Measurements from ENCODE around the gene SYT13. TPM values are rescaled to one million over a fixed set of nuclear protein-coding genes. Genes with fewer than 3 reads are reported as not detected.

Gene SYT13, protein sequence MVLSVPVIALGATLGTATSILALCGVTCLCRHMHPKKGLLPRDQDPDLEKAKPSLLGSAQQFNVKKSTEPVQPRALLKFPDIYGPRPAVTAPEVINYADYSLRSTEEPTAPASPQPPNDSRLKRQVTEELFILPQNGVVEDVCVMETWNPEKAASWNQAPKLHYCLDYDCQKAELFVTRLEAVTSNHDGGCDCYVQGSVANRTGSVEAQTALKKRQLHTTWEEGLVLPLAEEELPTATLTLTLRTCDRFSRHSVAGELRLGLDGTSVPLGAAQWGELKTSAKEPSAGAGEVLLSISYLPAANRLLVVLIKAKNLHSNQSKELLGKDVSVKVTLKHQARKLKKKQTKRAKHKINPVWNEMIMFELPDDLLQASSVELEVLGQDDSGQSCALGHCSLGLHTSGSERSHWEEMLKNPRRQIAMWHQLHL
- not detected in 2 replicates for total RNA-seq

DNA sequence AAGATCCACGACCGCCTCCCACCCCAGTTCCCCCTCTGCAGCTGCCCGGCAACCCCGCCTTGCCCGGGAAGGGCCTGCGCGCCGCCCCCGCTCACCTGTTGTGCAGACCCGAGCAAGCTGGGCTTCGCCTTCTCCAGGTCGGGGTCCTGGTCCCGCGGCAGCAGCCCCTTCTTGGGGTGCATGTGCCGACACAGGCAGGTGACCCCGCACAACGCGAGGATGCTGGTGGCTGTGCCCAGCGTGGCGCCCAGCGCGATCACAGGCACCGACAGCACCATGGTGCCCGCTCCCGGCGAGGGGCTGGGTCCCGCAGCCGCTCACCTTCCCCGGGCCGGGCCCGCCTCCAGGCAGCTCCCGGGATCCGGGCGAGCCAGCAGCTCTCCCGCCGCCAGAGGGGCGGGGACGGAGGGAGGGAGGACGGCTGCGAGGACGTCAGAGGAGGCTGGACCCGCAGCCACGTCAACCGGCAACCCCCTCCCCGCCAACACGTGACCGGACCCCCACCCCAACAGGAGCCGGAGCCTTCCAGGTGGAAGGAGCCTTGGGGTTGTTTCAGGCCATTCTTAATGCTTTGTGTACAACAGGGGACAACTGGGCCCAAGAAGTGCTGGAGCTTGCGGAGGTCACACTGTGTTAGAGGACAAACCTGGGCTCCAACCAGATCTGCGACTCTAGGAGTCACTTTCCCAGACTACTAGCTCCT lies at the start of gene SYT13:
Gene SYT13 (minus strand): TSS at position 412 of the 703 bp plus-strand sequence. CDS start 134 bp downstream, at position 278.
- intact Hi-C loops (cut with micrococcal nuclease): no loop called here

DNA sequence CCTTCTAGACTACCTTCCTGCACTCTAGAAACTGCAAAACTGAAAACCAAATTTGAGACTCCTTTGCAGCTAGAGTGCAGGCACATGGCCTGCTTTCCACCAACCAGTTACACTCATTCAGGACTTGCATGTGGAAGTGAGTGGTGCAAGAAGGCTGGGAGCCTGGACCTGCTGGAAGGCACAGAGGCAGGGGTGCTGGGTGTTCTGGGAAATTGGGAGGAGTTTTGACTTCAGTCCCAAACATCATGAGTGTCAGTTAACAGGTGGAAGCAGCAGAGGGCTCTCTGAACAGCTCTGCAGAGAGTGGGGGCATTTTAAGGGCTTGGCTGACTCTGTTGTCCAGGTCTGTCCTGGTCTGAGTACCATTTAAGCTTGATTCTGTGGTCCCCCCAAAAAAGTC lies 49.3 kb upstream of the SYT13 start:
- intact Hi-C loops (cut with micrococcal nuclease): loop anchor here (10.0 kb wide), 1 partner anchor 401 kb away; no protein-coding TSS in a partner anchor

DNA sequence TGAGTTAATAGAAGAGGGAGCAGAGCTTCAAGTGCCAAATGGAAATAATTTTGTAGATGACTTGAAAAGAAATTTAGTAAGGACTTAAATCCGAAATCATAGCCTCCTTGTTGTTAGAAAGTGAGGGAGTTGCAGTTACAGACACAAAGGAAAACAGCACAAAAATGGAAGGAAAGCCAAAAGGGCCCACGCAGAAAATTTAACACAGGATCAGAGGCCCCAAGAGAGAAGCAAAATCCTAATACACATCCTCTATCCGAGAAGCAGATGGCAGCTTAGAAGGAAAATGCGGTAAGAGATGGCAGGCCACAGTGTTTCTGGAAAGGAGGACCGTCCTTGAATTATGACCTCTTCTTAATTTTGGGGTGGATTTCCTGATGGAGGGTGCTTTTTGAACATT lies 48.7 kb upstream of the SYT13 start:
- intact Hi-C loops (cut with micrococcal nuclease): loop anchor here (10.0 kb wide), 1 partner anchor 400 kb away; no protein-coding TSS in a partner anchor

DNA sequence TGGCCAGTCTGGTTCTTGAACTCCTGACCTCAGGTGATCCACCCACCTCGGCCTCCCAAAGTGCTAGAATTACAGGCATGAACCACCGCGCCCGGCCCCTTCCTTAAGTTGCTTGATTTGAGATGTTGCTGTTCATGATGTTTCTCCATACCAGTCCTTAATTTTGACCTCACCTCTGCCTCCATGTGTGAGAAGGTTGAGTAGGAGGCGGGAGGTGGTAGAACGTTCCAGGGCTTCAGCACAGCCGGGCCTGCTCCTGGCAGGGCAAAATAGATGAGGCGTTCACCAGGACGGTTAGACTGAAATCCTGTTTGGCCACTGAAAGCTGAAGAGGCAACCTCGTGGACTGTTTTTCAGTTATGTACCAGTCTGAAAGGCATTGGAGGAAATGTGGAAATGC lies 48.3 kb upstream of the SYT13 start:
- intact Hi-C loops (cut with micrococcal nuclease): loop anchor here (10.0 kb wide), 1 partner anchor 400 kb away; no protein-coding TSS in a partner anchor

DNA sequence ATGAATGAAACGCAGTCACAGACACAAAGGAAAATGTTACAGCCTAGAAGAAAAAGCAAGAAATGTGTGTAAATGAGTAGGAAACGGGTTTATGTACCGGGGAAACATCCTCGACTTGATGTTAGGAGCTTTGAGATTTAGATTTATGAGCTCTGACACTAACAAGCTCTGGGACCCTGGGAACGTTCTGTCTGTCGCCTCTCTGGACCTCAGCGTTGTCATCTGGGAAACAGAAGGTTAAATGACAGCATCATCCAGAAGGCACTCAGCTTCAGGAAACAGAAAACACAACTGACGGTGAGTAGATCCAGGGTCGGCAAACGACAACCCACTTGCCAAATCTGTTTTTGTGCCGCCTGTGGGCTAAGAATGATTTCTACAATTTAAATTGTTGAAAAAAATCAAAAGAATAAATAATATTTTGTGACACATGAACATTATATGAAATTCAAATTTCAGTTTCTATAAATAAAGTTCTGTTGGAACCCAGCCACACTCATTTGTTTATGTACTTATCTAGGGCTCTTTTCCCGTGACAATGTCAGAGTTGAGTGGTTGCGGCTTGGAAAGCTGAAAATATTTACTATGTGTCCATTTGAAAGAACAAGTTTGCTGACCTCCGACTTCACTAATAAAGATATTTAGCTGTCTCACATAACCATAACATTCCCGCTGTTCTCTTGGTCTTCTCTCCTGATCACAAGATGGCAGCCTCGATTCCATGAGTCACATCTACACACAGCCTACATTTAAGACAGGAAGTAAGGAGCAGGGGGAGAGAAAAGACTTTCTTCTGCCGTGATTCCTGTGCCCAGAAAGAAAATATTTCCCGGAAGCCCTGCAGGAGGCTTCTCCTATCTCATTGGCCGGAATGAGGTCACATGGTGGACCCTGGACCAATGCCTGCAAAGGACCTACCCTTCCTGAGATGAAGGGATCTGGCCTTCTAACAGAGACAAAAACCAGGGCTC lies 47.1 kb upstream of the SYT13 start:
- intact Hi-C loops (cut with micrococcal nuclease): loop anchor here (10.0 kb wide), 1 partner anchor 398 kb away; no protein-coding TSS in a partner anchor

DNA sequence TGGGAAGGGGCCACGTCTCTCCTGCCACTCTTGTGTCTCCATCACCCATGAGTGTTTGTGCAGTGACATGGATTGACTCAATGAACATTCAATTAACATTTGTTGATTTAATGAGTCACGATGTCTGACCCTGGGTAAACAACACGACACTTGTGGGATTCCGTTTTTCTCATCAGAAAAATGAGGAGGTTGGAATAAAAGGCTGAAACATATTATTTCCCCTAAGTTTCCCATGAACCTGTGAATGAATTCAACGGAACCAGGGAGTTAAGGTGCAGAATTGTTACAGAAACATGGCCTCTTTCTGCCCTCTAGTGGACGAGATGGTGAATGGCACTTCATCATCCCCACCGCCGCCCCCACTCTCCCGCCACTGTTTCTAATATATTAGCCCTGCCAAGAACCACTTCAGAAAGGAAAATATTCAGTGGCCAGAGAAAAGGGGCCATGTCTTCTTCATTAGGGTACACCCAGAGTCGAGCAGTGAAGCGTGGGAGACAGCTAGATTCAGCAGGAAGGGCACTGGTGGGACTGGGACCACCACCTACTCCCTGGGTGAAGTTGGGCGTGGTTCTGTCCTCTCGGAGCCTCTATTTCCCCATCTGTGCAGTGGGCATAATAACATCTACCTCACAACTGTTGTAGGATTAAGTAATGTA lies 46.3 kb upstream of the SYT13 start:
- intact Hi-C loops (cut with micrococcal nuclease): loop anchor here (1.0 to 10.0 kb wide), 2 partner anchors 222 to 398 kb away; no protein-coding TSS in a partner anchor

DNA sequence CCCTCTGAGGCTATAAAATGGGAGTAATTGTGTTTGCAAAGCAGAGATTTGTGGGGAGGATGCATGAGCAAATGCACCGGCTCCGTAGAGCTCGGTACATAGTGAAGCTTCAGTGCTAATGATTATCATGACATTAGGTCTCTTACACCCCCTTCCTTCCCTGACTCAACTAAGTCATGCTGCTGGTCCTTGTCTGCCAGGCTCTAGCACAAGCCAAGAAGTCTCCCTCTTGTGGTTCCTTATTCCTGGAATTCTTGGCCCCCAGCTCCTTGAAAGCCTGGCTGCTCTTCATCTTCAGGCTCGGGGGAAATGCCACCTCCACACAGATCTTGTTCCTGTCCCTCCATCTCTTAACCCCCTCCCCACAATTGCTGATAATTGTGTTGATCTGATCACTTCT lies 45.7 kb upstream of the SYT13 start:
- intact Hi-C loops (cut with micrococcal nuclease): loop anchor here (1.0 to 10.0 kb wide), 2 partner anchors 222 to 397 kb away; no protein-coding TSS in a partner anchor

DNA sequence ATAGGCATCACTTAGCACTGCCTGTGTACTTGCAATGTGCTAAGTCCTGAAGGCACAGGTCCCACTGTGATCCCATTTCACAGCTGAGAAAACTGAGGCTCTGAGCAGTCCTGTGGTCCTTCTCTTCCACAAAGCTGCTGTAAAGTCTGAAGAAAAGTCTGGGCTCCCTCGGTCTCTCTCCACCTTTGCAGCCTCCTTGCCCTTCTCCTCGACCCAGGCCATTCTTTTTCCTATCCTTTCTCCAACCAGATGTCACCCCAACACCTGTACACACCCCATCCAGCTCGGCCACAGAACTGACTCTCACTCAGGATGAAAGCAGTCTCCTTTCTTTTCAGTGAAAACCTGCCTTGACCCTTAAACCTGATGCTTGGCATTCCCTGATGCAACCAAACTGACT lies 42.6 kb upstream of the SYT13 start:
- intact Hi-C loops (cut with micrococcal nuclease): no loop called here

DNA sequence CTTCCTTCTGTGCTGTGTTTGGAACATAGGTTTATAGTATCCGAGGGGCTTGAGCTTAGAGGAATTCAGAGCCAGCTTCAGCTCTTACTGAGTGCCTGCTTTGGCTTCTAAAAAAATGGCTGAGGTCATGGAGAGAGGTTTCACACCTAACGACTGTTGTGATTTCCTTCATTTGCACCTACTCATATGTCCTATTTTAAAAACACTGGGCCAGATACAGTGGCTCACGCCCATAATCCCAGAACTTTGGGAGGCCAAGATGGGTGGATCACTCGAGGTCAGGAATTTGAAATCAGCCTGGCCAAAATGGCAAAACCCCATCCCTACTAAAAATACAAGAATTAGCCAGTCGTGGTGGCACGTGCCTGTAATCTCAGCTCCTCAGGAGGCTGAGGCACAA lies 38.3 kb upstream of the SYT13 start:
- intact Hi-C loops (cut with micrococcal nuclease): no loop called here

DNA sequence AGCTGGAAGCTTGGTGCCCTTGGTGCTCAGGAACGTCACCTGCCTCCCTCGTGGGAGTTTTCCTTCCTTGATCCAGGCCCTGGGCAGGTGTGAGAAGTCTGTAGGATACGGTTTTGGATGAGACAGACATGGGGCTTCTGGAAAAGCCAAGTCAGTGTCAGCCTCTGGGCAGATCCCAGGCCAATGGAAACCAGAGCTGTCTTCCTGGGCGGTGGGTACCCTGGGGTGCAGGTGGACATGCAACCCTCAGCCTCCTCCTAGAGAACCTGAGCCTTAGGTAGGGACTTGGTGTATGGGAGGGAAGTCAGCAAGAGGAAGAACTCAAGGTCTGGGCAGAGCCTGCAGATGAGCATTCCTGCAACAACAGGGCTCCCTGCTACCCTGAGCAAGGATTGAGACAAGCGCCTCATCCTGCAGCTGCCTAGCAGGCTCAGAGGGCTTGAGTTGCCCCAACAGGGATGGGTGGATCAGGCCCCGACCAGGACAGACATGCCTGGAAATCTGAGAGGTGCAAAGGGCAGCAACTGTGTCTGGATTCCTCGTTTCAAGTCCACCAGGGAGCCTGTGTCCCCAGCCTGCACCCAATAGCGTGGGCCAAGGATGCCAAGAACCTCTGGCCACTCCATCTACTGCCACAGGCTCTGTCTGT lies 37.6 kb upstream of the SYT13 start:
- intact Hi-C loops (cut with micrococcal nuclease): no loop called here

DNA sequence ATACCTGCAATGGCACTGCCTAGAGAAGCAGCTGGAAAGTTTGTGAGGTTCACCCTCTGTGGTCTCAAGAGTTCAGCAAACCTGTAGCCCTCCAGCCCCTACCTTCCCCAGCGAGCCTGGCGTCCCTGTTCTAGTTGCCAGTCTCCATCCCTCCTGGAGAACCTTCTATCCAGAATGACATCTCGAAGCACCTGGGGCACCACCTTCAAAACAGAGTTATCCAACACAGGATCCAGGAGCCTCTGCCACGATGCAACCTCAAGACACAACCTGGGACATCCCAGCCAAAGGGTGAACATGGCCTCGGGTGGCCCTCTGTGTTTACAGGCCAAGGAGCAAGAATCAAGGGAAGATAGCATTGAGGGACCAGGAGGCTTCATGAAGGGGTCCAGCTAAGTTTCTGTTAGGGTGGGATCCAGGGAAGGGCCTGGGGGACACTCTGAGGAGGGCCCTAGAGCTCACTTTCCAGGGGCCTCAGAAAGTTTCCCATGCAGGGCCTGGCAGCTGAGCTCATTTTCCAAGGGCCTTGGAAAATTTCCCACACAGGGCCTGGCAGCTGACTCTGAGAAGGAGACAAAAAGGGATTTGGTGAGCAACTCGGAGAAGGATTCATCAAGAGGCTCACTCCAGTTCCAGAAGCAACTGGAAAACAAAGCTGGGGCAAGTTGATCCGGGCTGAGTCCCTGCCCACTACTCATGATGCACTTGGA lies 36.9 kb upstream of the SYT13 start:
- intact Hi-C loops (cut with micrococcal nuclease): no loop called here

DNA sequence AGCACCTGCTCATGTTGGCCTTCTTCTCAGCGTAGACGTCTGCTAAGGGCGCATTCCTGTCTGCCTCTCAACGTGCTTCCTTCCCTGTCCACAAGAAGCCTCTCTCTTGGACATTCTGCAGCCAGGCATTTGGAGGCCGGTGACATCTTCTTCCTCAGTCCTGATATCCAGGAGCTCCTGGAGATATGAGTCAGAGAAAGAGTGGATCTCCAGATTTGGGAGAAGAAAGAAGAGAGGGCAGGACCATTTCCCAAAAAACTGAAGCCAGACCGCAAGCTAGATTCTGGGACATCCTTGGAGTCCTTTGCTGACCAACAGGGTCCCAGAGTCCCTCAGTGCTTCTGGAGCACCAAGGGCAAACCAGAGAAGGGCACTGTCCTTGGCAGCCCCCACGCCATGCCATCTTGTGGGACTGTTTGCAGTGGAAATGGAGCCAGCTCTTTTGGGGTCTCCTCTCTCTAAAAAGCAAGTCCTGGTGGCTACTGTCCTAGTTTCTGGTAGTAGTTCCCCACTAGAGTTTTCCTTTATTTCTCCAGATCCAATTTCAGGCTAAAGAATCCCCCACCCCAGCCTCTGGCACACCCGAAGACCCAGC lies 36.1 kb upstream of the SYT13 start:
- intact Hi-C loops (cut with micrococcal nuclease): no loop called here

DNA sequence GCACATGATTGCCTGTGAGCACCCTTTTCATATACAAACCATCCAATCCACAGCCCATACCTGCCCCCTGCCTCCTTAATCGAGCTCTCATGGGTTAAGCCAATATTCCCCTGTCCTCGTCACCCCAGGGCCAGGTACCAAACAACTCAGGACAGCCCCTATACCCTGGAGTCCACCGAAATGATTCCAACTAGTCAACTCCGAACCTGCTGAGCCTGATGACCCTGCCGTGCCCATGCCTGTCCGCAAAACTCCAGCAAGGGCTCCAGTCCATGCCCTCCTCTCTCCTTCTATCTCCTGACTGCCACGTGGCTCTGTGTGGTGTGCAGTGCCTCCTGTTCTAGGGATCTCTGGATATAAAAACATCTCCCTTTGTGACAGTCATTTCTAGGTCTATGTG lies 35.5 kb upstream of the SYT13 start:
- intact Hi-C loops (cut with micrococcal nuclease): no loop called here

DNA sequence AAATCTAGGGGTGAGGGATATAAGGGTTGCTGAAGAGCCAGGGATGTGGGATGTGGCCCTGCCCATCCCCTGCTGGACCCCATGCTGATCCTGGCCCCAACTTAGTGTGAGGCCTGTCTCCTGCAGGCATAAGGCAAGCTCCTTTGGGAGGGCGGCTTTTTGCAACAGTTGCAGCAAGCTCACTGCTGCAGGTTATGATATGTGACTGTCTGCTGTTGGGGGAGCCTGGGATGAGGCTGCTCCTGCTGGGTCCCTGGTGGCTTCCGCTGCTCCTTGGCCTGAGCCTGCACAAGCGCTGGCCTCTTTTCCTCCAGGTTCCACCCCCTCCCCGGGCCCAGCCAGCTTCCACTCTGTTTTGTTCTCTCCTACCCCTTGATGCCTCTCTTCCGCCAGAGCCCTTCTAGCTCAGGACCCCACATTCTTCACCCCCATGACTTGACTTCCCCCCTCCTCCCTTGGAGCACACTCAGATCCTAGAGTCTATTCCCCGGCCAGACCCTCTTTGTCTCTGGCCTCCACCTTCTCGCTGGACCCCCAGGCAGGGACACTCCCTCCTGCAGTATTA lies 35.0 kb upstream of the SYT13 start:
- intact Hi-C loops (cut with micrococcal nuclease): no loop called here

DNA sequence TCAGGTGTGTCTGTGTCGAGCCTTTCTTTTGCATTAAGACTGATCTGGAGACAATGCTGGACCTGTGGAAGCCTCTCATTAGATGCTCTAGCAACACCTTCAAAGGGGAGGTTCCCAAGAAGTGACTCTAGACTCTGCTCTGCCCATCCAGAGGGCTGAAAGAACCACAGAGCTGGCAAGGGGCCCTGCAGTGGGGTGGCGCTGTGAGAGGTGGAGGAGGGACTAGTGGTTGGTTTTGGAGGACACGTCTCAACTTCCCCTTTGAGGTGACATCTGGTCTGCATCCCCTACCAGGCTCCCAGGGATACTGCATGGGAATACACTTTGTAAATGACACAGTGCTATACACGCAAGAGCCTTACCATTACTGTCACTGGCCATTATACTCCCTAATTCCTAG lies 34.2 kb upstream of the SYT13 start:
- intact Hi-C loops (cut with micrococcal nuclease): no loop called here

DNA sequence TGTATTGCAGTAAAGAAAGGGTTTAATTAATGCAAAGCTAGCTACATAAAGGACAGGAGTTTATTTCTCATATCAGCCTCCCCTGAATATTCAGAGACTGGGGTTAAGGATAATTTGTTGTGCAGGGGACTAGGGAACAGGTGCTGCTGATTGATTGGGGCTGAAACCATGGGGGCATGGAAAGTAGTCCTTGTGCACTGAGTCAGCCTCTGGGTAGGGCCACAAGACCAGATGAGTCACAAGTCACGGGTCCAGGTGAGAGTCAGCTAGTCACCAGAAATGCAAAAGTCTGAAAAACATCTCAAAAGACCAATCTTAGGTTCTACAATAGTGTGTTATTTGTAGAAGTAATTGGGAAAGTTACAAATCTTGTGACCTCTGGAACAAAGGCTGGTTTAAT lies 32.9 kb upstream of the SYT13 start:
- intact Hi-C loops (cut with micrococcal nuclease): no loop called here

DNA sequence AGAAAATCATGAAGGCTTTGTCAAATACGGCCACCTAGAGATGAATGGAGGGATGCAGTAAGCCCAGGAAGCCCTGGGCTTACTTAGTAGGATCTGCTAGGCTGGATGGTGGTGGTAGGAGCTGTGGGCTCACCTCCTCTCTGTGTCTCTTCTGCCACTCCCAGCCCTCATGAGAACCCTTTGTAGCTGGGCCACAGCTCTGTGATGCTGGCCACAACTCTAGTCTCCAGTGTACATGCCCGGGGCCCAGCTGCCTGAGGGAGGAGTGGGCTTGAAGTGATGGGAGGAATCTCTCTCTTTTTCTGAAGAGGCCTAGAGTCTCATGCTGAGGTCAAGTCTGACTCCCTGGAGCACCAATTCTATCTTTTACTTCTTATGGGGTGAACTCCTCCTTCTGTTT lies 32.4 kb upstream of the SYT13 start:
- intact Hi-C loops (cut with micrococcal nuclease): no loop called here

DNA sequence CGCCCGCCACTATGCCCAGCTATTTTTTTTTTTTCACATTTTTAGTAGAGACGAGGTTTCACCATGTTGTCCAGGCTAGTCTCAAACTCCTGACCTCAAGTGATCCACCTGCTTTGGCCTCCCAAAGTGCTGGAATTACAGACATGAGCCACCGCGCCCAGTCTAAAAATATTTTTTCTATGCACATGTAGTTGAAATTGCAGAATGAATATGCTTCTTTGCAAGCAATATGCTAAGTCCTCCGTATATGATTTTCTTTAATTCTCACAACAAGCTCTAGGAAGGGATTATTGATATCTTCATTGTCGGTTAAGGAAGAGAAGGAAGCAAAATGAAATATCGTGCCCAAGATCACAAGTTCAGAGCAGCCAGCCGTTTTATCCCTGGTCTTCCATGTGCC lies 30.1 kb upstream of the SYT13 start:
- intact Hi-C loops (cut with micrococcal nuclease): no loop called here

DNA sequence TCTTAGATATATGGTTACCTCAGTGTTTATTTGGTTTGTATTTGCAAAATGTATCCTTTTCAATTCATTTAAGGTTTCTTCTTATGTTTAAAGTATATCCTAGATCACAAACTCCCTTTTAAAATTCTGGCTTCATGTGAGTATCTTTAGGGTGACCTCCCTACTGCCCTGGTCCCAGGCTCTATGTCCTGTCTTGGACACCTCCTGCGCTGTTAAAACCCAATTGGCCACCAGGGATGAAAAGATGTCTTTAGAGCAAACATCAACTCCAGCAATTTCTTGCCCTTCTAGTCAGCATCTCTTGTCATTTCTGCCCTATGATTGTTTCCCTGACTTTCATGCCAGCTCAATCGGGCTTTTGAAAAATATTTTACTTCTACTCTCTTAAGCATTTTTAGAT lies 28.8 kb upstream of the SYT13 start:
- intact Hi-C loops (cut with micrococcal nuclease): no loop called here
